ENCODE results near the gene TRIP4. TPM values are rescaled to one million over a fixed set of nuclear protein-coding genes. Genes with fewer than 3 reads are reported as not detected.
A peak's percentile ranks its signal among the peaks of the same experiment; 100 is the strongest.

Gene TRIP4
- total and polyA plus RNA-seq, 9 of the 15 experiments (the other 6 are each of a cell fraction or from before 2014, with no cell fraction given): 7.6 to 23.3 (median 16.7) TPM

GRCh38 chr15:64430000-64430735 is 42.5 kb downstream of the TRIP4 start (continued):
- peak; percentile 27; the same call in 1 of the 2 replicates for TF ChIP-seq REST (IDR thresholded peaks at IDR 0.05; ENCODE audit: borderline replicate concordance)
- TF ChIP-seq REST (CRISPR knock-in tag; IDR thresholded peaks at IDR 0.05; ENCODE audit: low read depth): no peak
- no peak for TF ChIP-seq SREBF1 (IDR thresholded peaks at IDR 0.05; ENCODE audit: borderline replicate concordance, low read depth, low read length)
- TF ChIP-seq ZNF408 (CRISPR knock-in tag; IDR thresholded peaks at IDR 0.05; ENCODE audit: low read depth): no peak
- no peak for TF ChIP-seq POLR3A (IDR thresholded peaks at IDR 0.05; ENCODE audit: borderline replicate concordance, extremely low read depth, insufficient read depth, insufficient read length)
- TF ChIP-seq EZH2 (IDR thresholded peaks at IDR 0.05; ENCODE audit: borderline replicate concordance, low read depth, low read length): no peak
- TF ChIP-seq, protein P1, sequence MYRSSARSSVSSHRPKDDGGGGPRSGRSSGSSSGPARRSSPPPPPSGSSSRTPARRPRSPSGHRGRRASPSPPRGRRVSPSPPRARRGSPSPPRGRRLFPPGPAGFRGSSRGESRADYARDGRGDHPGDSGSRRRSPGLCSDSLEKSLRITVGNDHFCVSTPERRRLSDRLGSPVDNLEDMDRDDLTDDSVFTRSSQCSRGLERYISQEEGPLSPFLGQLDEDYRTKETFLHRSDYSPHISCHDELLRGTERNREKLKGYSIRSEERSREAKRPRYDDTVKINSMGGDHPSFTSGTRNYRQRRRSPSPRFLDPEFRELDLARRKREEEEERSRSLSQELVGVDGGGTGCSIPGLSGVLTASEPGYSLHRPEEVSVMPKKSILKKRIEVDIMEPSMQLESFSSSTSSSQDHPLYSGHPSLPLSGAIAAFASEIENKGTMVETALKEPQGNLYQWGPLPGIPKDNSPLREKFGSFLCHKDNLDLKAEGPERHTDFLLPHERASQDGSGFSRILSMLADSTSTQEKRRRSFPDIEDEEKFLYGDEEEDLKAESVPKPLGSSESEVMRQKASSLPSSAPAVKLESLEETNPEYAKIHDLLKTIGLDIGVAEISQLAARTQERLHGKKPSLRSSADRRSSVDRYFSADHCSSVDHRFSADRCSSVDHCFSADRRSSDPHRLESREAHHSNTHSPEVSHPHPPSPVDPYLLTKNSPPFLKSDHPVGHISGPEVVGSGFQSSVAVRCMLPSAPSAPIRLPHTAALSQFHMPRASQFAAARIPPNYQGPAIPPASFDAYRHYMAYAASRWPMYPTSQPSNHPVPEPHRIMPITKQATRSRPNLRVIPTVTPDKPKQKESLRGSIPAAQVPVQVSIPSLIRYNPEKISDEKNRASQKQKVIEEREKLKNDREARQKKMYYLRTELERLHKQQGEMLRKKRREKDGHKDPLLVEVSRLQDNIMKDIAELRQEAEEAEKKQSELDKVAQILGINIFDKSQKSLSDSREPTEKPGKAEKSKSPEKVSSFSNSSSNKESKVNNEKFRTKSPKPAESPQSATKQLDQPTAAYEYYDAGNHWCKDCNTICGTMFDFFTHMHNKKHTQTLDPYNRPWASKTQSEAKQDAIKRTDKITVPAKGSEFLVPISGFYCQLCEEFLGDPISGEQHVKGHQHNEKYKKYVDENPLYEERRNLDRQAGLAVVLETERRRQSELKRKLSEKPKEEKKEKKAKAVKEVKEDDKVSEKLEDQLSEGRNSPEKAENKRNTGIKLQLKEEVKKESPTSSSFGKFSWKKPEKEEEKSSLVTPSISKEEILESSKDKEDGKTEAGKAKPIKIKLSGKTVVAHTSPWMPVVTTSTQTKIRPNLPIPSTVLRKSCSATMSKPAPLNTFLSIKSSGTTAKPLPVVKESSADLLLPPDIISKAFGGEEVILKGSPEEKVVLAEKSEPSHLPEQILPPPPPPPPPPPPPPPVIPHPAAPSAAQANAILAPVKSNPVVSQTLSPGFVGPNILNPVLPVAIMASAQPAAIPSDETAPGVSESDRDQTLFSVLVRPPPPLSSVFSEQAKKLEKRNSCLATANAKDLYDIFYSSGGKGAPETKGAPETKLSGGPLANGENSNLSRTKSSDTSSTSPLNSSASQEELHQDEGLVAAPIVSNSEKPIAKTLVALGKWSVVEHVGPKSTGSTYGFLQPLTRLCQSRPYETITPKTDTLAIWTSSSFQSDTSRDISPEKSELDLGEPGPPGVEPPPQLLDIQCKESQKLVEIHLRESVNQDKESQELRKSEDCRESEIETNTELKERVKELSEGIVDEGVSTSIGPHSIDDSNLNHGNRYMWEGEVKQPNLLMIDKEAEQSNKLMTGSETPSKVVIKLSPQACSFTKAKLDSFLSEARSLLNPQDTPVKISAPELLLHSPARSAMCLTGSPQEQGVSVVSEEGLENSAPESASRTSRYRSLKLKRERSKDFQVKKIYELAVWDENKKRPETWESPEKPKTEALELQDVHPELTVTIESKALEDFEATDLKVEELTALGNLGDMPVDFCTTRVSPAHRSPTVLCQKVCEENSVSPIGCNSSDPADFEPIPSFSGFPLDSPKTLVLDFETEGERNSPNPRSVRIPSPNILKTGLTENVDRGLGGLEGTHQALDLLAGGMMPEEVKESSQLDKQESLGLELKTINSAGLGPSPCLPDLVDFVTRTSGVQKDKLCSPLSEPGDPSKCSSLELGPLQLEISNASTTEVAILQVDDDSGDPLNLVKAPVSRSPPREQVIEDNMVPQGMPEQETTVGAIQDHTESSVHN (IDR thresholded peaks at IDR 0.05; ENCODE audit: borderline replicate concordance in 1 of 2, low read depth in 1 of 2): no peak
- TF ChIP-seq L3MBTL2 (IDR thresholded peaks at IDR 0.05): no peak
- no peak for TF ChIP-seq NR2F6 (CRISPR knock-in tag; IDR thresholded peaks at IDR 0.05)
- TF ChIP-seq HES1 (IDR thresholded peaks at IDR 0.05; ENCODE audit: low read depth): no peak

Measured in K562 (cell line).